ENCODE results near the gene RSRC1. TPM values are rescaled to one million over a fixed set of nuclear protein-coding genes. Genes with fewer than 3 reads are reported as not detected.

Gene RSRC1
- total RNA-seq, 2 donors from 2014 or later, result 38.7 to 49.6 TPM

GRCh38 chr3:158248261-158248660, 138.4 kb downstream of the RSRC1 start:
- peaks cover 34% of the 10 kb centered on the region for H3K9me3 Mint-ChIP-seq
- no peak overlapping the region for H3K4me3 Mint-ChIP-seq
- H3K36me3 Mint-ChIP-seq, result peaks cover 48% of the 10 kb centered on the region
- DNase-seq (ENCODE audit: low spot score), result no peak
- H3K27ac Mint-ChIP-seq, result no peak overlapping the region
- ATAC-seq, result no peak
- H3K4me1 Mint-ChIP-seq (ENCODE audit: low read depth in 2 of 2), result peaks cover 2 to 17% of the 10 kb centered on the region in 2 donors
- no peaks in the 10 kb centered on the region for H3K27me3 Mint-ChIP-seq

GRCh38 chr3:158249183-158249582, 139.3 kb downstream of the RSRC1 start:
- no peaks in the 10 kb centered on the region for H3K27me3 Mint-ChIP-seq
- ATAC-seq, result no peak
- H3K36me3 Mint-ChIP-seq, result peaks cover 47% of the 10 kb centered on the region
- no peak for DNase-seq (ENCODE audit: low spot score)
- no peak overlapping the region for H3K27ac Mint-ChIP-seq
- H3K4me3 Mint-ChIP-seq, result no peak overlapping the region
- peaks cover 2 to 17% of the 10 kb centered on the region in 2 donors for H3K4me1 Mint-ChIP-seq (ENCODE audit: low read depth in 2 of 2)
- H3K9me3 Mint-ChIP-seq, result peaks cover 34% of the 10 kb centered on the region

- H3K36me3 Mint-ChIP-seq, result peaks cover 48% of the 10 kb centered on the region
- DNase-seq (ENCODE audit: low spot score) (no peak), ATAC-seq (no peak)
- H3K27ac Mint-ChIP-seq, result no peak overlapping the region
- H3K27me3 Mint-ChIP-seq, result no peaks in the 10 kb centered on the region
- H3K4me3 Mint-ChIP-seq, result no peak overlapping the region
- H3K4me1 Mint-ChIP-seq (ENCODE audit: low read depth in 2 of 2), result peaks cover 0 to 11% of the 10 kb centered on the region in 2 donors
- H3K9me3 Mint-ChIP-seq, result peaks cover 19% of the 10 kb centered on the region
These were observed 148.7 kb downstream of the RSRC1 start for GRCh38 chr3:158258619-158259018.

- Mint-ChIP-seq H3K27me3 (no peaks in the 10 kb centered on the region), H3K36me3 (peaks cover 40% of the 10 kb centered on the region), H3K27ac (no peak overlapping the region), H3K9me3 (peaks cover 19% of the 10 kb centered on the region), H3K4me1 (ENCODE audit: low read depth in 2 of 2) (peaks cover 0 to 11% of the 10 kb centered on the region in 2 donors), H3K4me3 (no peak overlapping the region)
- no peak for ATAC-seq
- no peak for DNase-seq (ENCODE audit: low spot score)
These were observed 150.5 kb downstream of the RSRC1 start for GRCh38 chr3:158260392-158260791.

GRCh38 chr3:158261371-158261991, 151.6 kb downstream of the RSRC1 start:
- Mint-ChIP-seq H3K36me3 (peaks cover 30% of the 10 kb centered on the region), H3K27me3 (no peaks in the 10 kb centered on the region), H3K4me3 (no peak overlapping the region), H3K4me1 (ENCODE audit: low read depth in 2 of 2) (peaks cover 0 to 11% of the 10 kb centered on the region in 2 donors), H3K27ac (no peak overlapping the region), H3K9me3 (peaks cover 15% of the 10 kb centered on the region)
- DNase-seq (ENCODE audit: low spot score) (no peak), ATAC-seq (no peak)

GRCh38 chr3:158264894-158265293, 155.0 kb downstream of the RSRC1 start:
- ATAC-seq (no peak), DNase-seq (ENCODE audit: low spot score) (no peak)
- H3K27me3 Mint-ChIP-seq, result no peaks in the 10 kb centered on the region
- H3K27ac Mint-ChIP-seq, result no peak overlapping the region
- peaks cover 8% of the 10 kb centered on the region for H3K9me3 Mint-ChIP-seq
- H3K4me3 Mint-ChIP-seq, result no peak overlapping the region
- peaks cover 0 to 8% of the 10 kb centered on the region in 2 donors for H3K4me1 Mint-ChIP-seq (ENCODE audit: low read depth in 2 of 2)
- peaks cover 26% of the 10 kb centered on the region for H3K36me3 Mint-ChIP-seq

- ATAC-seq, result no peak
- peaks cover 8% of the 10 kb centered on the region for H3K9me3 Mint-ChIP-seq
- H3K27ac Mint-ChIP-seq, result no peak overlapping the region
- H3K36me3 Mint-ChIP-seq, result peaks cover 21% of the 10 kb centered on the region
- H3K4me3 Mint-ChIP-seq, result no peak overlapping the region
- H3K4me1 Mint-ChIP-seq (ENCODE audit: low read depth in 2 of 2), result no peaks in the 10 kb centered on the region
- no peak for DNase-seq (ENCODE audit: low spot score)
- no peaks in the 10 kb centered on the region for H3K27me3 Mint-ChIP-seq
These were observed 157.1 kb downstream of the RSRC1 start for GRCh38 chr3:158267015-158267414.

- Mint-ChIP-seq H3K27ac (no peak overlapping the region), H3K9me3 (peaks cover 8% of the 10 kb centered on the region), H3K27me3 (no peaks in the 10 kb centered on the region), H3K4me1 (ENCODE audit: low read depth in 2 of 2) (no peaks in the 10 kb centered on the region), H3K4me3 (no peak overlapping the region), H3K36me3 (peaks cover 21% of the 10 kb centered on the region)
- ATAC-seq (no peak), DNase-seq (ENCODE audit: low spot score) (no peak)
These were observed 160.1 kb downstream of the RSRC1 start for GRCh38 chr3:158269942-158270341.

- Mint-ChIP-seq H3K27ac (no peak overlapping the region), H3K4me1 (ENCODE audit: low read depth in 2 of 2) (no peaks in the 10 kb centered on the region)
These were observed 162.2 kb downstream of the RSRC1 start for GRCh38 chr3:158272081-158272480.

GRCh38 chr3:158273656-158274055, 163.8 kb downstream of the RSRC1 start:
- no peak overlapping the region for H3K4me3 Mint-ChIP-seq
- peaks cover 7% of the 10 kb centered on the region for H3K36me3 Mint-ChIP-seq
- no peaks in the 10 kb centered on the region for H3K4me1 Mint-ChIP-seq (ENCODE audit: low read depth in 2 of 2)
- H3K27me3 Mint-ChIP-seq, result no peaks in the 10 kb centered on the region
- H3K27ac Mint-ChIP-seq, result no peak overlapping the region
- ATAC-seq (no peak), DNase-seq (ENCODE audit: low spot score) (no peak)
- H3K9me3 Mint-ChIP-seq, result no peaks in the 10 kb centered on the region

More at GRCh38 chr3:158272081-158272480, 162.2 kb downstream of the RSRC1 start:
- peaks cover 15% of the 10 kb centered on the region for H3K36me3 Mint-ChIP-seq
- DNase-seq (ENCODE audit: low spot score) (no peak), ATAC-seq (no peak)
- no peak overlapping the region for H3K4me3 Mint-ChIP-seq
- H3K27me3 Mint-ChIP-seq, result no peaks in the 10 kb centered on the region
- H3K9me3 Mint-ChIP-seq, result peaks cover 6% of the 10 kb centered on the region

- H3K9me3 Mint-ChIP-seq, result peaks cover 4% of the 10 kb centered on the region
- H3K36me3 Mint-ChIP-seq, result peaks cover 13% of the 10 kb centered on the region
- DNase-seq (ENCODE audit: low spot score) (no peak), ATAC-seq (no peak)
- H3K4me3 Mint-ChIP-seq, result no peak overlapping the region
- no peaks in the 10 kb centered on the region for H3K4me1 Mint-ChIP-seq (ENCODE audit: low read depth in 2 of 2)
- no peak overlapping the region for H3K27ac Mint-ChIP-seq
- H3K27me3 Mint-ChIP-seq, result no peaks in the 10 kb centered on the region
These were observed 168.3 kb downstream of the RSRC1 start for GRCh38 chr3:158278187-158278586.

- Mint-ChIP-seq H3K4me3 (no peak overlapping the region), H3K36me3 (peaks cover 13% of the 10 kb centered on the region), H3K9me3 (peaks cover 4% of the 10 kb centered on the region), H3K4me1 (ENCODE audit: low read depth in 2 of 2) (no peaks in the 10 kb centered on the region), H3K27ac (no peak overlapping the region), H3K27me3 (no peaks in the 10 kb centered on the region)
- ATAC-seq, result no peak
- DNase-seq (ENCODE audit: low spot score), result no peak
These were observed 169.7 kb downstream of the RSRC1 start for GRCh38 chr3:158279609-158280008.

GRCh38 chr3:158295771-158296170, 185.9 kb downstream of the RSRC1 start:
- ATAC-seq, result no peak
- Mint-ChIP-seq H3K36me3 (no peaks in the 10 kb centered on the region), H3K9me3 (no peaks in the 10 kb centered on the region), H3K27me3 (no peaks in the 10 kb centered on the region), H3K4me1 (ENCODE audit: low read depth in 2 of 2) (no peaks in the 10 kb centered on the region), H3K27ac (no peak overlapping the region), H3K4me3 (no peak overlapping the region)
- no peak for DNase-seq (ENCODE audit: low spot score)

GRCh38 chr3:158297940-158298339, 188.1 kb downstream of the RSRC1 start:
- Mint-ChIP-seq H3K27ac (no peak overlapping the region), H3K4me1 (ENCODE audit: low read depth in 2 of 2) (no peaks in the 10 kb centered on the region), H3K9me3 (no peaks in the 10 kb centered on the region), H3K36me3 (no peaks in the 10 kb centered on the region), H3K27me3 (no peaks in the 10 kb centered on the region), H3K4me3 (no peak overlapping the region)
- no peak for ATAC-seq
- DNase-seq (ENCODE audit: low spot score), result no peak
